WTC11 (cell line): ENCODE data around the gene TMCO2. TPM values are rescaled to one million over a fixed set of nuclear protein-coding genes. Genes with fewer than 3 reads are reported as not detected.

ENCODE experiments used
- ATAC-seq: fragments of 200-7000 bp; cut with Tn5 transposase; 2 replicates; pipeline ENCODE4 v1.10.0; 2021; ENCODE audit warnings: mild to moderate bottlenecking, moderate library complexity
- CTCF ChIA-PET: fragments of 300-600 bp; sonication (Branson Sonifier 250); formaldehyde crosslinking; loops from one replicate; lab custom pipeline; 2021; ENCODE audit warnings: antibody characterized with exemption; lab: Charles Lee
- POLR2A ChIA-PET: fragments of 350-600 bp; sonication (Branson Sonifier 250); formaldehyde crosslinking; loops from one replicate; lab custom pipeline; 2021; ENCODE audit warnings: antibody characterized with exemption; lab: Charles Lee
- DNase-seq: peaks from one replicate; pipeline ENCODE4 v3.0.0; 2021; ENCODE audit warnings: low spot score
- H3K27ac Mint-ChIP-seq: 2 replicates; pipeline ENCODE4 v1.8.0; 2021; ENCODE audit warnings: mixed read lengths
- H3K27me3 Mint-ChIP-seq: 2 replicates; pipeline ENCODE4 v1.8.0; 2021; ENCODE audit warnings: low read depth, mild to moderate bottlenecking, moderate library complexity, mixed read lengths
- H3K36me3 Mint-ChIP-seq: 2 replicates; pipeline ENCODE4 v1.8.0; 2021; ENCODE audit warnings: mixed read lengths
- H3K4me1 Mint-ChIP-seq: 2 replicates; pipeline ENCODE4 v1.8.0; 2022; ENCODE audit warnings: mixed read lengths
- H3K4me3 Mint-ChIP-seq: 2 replicates; pipeline ENCODE4 v1.8.0; 2021; ENCODE audit warnings: mild to moderate bottlenecking, moderate library complexity, mixed read lengths
- H3K9me3 Mint-ChIP-seq: 2 replicates; pipeline ENCODE4 v1.8.0; 2021; ENCODE audit warnings: mixed read lengths
- ATF3 ChIP-seq: sonication (generic); formaldehyde crosslinking; conservative IDR thresholded peaks from 2 replicates; pipeline ENCODE4 v1.8.1; 2022; ENCODE audit warnings: mild to moderate bottlenecking, missing genetic modification reagents
- CBFB ChIP-seq: sonication (generic); formaldehyde crosslinking; IDR thresholded peaks from 2 replicates; pipeline ENCODE4 v1.8.1; 2022; ENCODE audit warnings: mild to moderate bottlenecking, low read depth, missing genetic modification reagents
- EMX1 ChIP-seq: fragments of 250-450 bp; sonication (Bioruptor Pico); IDR thresholded peaks from 2 replicates; pipeline ENCODE4 v1.8.0; 2021; ENCODE audit warnings: mild to moderate bottlenecking
- ERG ChIP-seq: fragments of 250-450 bp; sonication (Bioruptor Pico); IDR thresholded peaks from 2 replicates; pipeline ENCODE4 v1.8.0; 2021; ENCODE audit warnings: mild to moderate bottlenecking
- FOXP1 ChIP-seq: sonication (generic); formaldehyde crosslinking; IDR thresholded peaks from 2 replicates; pipeline ENCODE4 v1.8.0; 2022; ENCODE audit warnings: missing genetic modification reagents, mild to moderate bottlenecking, moderate library complexity, borderline replicate concordance
- FOXP4 ChIP-seq: sonication (generic); formaldehyde crosslinking; IDR thresholded peaks from 2 replicates; pipeline ENCODE4 v1.8.0; 2022; ENCODE audit warnings: mild to moderate bottlenecking, missing genetic modification reagents
- HMGXB4 ChIP-seq: sonication (generic); formaldehyde crosslinking; IDR thresholded peaks from 2 replicates; pipeline ENCODE4 v1.8.1; 2023; ENCODE audit warnings: mild to moderate bottlenecking, moderate library complexity, missing genetic modification reagents
- IRF2 ChIP-seq: sonication (generic); formaldehyde crosslinking; IDR thresholded peaks from 2 replicates; pipeline ENCODE4 v1.8.0; 2022; ENCODE audit warnings: low read depth, missing genetic modification reagents, borderline replicate concordance
- NFATC4 ChIP-seq: fragments of 250-450 bp; sonication (Bioruptor Pico); IDR thresholded peaks from 2 replicates; pipeline ENCODE4 v1.9.0; 2021; ENCODE audit warnings: mild to moderate bottlenecking
- PREB ChIP-seq: sonication (generic); formaldehyde crosslinking; IDR thresholded peaks from 2 replicates; pipeline ENCODE4 v1.8.1; 2022; ENCODE audit warnings: mild to moderate bottlenecking, missing genetic modification reagents, moderate library complexity, borderline replicate concordance
- RELA ChIP-seq: sonication (generic); formaldehyde crosslinking; IDR thresholded peaks from 2 replicates; pipeline ENCODE4 v1.8.1; 2022; ENCODE audit warnings: missing genetic modification reagents, mild to moderate bottlenecking, borderline replicate concordance
- SMAD3 ChIP-seq: sonication (generic); formaldehyde crosslinking; IDR thresholded peaks from 2 replicates; pipeline ENCODE4 v1.8.0; 2022; ENCODE audit warnings: missing genetic modification reagents, mild to moderate bottlenecking, borderline replicate concordance
- STAT6 ChIP-seq: sonication (generic); formaldehyde crosslinking; conservative IDR thresholded peaks from 2 replicates; pipeline ENCODE4 v1.8.1; 2023; ENCODE audit warnings: mild to moderate bottlenecking, low read depth, missing genetic modification reagents, moderate library complexity
- TEAD1 ChIP-seq: sonication (generic); formaldehyde crosslinking; IDR thresholded peaks from 2 replicates; pipeline ENCODE4 v1.8.0; 2022; ENCODE audit warnings: mild to moderate bottlenecking, missing genetic modification reagents
- TEAD4 ChIP-seq: sonication (generic); formaldehyde crosslinking; IDR thresholded peaks from 2 replicates; pipeline ENCODE4 v1.8.0; 2022; ENCODE audit warnings: mild to moderate bottlenecking, missing genetic modification reagents
- ZBTB21 ChIP-seq: sonication (generic); formaldehyde crosslinking; IDR thresholded peaks from 2 replicates; pipeline ENCODE4 v1.8.1; 2023; ENCODE audit warnings: mild to moderate bottlenecking, missing genetic modification reagents, borderline replicate concordance
- ZNF396 ChIP-seq: fragments of 250-450 bp; sonication (Bioruptor Pico); IDR thresholded peaks from 2 replicates; pipeline ENCODE4 v1.8.0; 2021; ENCODE audit warnings: mild to moderate bottlenecking, moderate library complexity, borderline replicate concordance
- ZNF423 ChIP-seq: fragments of 250-450 bp; sonication (Bioruptor Pico); IDR thresholded peaks from 2 replicates; pipeline ENCODE4 v2.1.2; 2022; ENCODE audit warnings: mild to moderate bottlenecking, moderate library complexity
- ZNF671 ChIP-seq: fragments of 250-450 bp; sonication (Bioruptor Pico); IDR thresholded peaks from 2 replicates; pipeline ENCODE4 v1.8.0; 2021; ENCODE audit warnings: mild to moderate bottlenecking
- total RNA-seq: library from RNA; stranded (reverse); gene quantifications from 3 replicates; pipeline ENCODE4 v1.2.3, GENCODE V29; 2021

The TMCO2 gene
- total RNA-seq, 1 experiment from 2014 or later = not detected

- Mint-ChIP-seq H3K4me1 (no peaks in the 10 kb centered on the region), H3K4me3 (no peak overlapping the region), H3K27ac (no peak overlapping the region), H3K9me3 (no peaks in the 10 kb centered on the region), H3K27me3 (no peaks in the 10 kb centered on the region), H3K36me3 (peaks cover 20% of the 10 kb centered on the region)
- DNase-seq = no peak
- ChIA-PET CTCF (interaction anchor here (1.1 to 1.5 kb wide), 2 partner anchors 22 to 134 kb away, joined by 3 read pairs; no protein-coding TSS in a partner anchor), POLR2A (no interaction called here)
- TF ChIP-seq SMAD3 (CRISPR knock-in tag) (no peak), FOXP1 (CRISPR knock-in tag) (no peak), STAT6 (no peak), RELA (CRISPR knock-in tag) (no peak), ERG (CRISPR knock-in tag) (no peak), ZBTB21 (CRISPR knock-in tag) (no peak), TEAD4 (no peak), HMGXB4 (CRISPR knock-in tag) (no peak), PREB (CRISPR knock-in tag) (no peak), FOXP4 (CRISPR knock-in tag) (no peak), NFATC4 (CRISPR knock-in tag) (no peak), IRF2 (no peak), CBFB (CRISPR knock-in tag) (no peak), ZNF423 (CRISPR knock-in tag) (no peak), EMX1 (CRISPR knock-in tag) (no peak), ZNF396 (CRISPR knock-in tag) (no peak), ZNF671 (CRISPR knock-in tag) (no peak), TEAD1 (no peak), ATF3 (no peak)
- ATAC-seq = no peak
Measured at GRCh38 chr1:40204856-40205255, 42.9 kb upstream of the TMCO2 start.
